ENCODE data around the gene NTSR1. TPM values are rescaled to one million over a fixed set of nuclear protein-coding genes. Genes with fewer than 3 reads are reported as not detected.
A peak's percentile ranks its signal among the peaks of the same experiment; 100 is the strongest.

Gene NTSR1
- total RNA-seq, 2 experiments from 2014 or later = 0.55 to 0.56 TPM

DNA sequence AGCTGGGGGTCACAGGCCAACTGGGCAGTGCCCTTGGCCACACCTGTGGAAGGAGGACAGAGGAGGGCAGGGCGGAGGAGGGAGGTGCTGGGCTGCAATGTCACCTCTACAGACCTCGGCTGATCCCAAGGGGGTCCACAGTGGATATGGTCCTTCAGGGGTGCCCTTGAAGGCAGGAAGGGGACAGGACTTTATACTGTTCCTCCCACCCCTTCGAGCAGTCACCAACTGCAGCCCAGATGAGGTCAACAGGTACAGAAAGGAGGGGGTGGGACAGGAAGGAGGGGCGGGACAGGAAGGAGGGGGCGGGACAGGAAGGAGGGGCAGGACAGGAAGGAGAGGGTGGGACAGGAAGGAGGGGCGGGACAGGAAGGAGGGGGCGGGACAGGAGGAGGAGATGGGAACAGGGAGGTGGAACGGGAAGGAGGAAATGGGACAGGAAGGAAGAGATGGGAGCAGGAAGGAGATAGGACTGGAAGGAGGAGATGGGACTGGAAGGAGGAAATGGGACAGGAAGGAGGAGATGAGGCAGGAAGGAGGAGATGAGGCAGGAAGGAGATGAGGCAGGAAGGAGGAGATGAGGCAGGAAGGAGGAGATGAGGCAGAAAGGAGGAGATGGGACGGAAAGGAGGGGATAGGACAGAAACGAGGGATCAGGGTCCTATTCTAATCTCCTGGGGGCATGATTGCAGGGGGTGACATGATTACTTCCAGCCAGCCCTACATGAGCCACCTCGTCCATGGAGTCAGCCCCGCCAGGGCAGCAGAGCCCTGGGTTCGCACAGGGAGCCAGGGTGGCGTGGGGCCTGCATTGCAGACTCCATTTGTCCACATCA lies 68.3 kb downstream of the NTSR1 start:
- peaks cover 59% of the 10 kb centered on the region for H3K4me1 ChIP-seq (ENCODE audit: insufficient read depth, low read length)
- H3K4me1 Mint-ChIP-seq (ENCODE audit: low read depth) = peaks cover 58% of the 10 kb centered on the region
- POLR2A ChIA-PET = interaction anchor here (0.7 to 1.8 kb wide), 2 partner anchors 17 to 37 kb away, joined by 4 to 11 read pairs; no protein-coding TSS in a partner anchor

DNA sequence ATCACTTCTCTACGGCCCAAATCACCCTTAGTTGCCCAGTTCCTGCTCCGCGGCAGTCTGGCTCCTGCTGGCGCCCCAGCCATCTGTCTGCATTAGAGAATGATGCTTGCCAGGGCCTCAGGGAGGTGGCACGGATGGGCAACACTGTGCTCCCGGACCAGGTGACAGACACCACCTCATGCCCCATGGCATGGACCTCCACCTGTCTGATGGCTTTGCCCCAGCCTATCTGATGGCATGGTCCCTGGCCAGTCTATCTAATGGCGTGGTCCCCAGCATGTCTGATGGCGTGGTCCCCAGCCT lies 68.8 kb downstream of the NTSR1 start:
- Histone ChIP-seq H3K36me3 (ENCODE audit: insufficient read depth, low read length) (no peaks in the 10 kb centered on the region), H3K4me3 (ENCODE audit: low read length) (no peak overlapping the region), H3K27me3 (ENCODE audit: control insufficient read depth in 1 of 2, insufficient read depth in 2 of 2, low read length in 2 of 2) (no peaks in the 10 kb centered on the region), H3K9me3 (ENCODE audit: control insufficient read depth in 1 of 2, insufficient read depth in 1 of 2, low read length in 2 of 2) (peaks cover 0 to 9% of the 10 kb centered on the region in 2 experiments), H3K4me1 (ENCODE audit: insufficient read depth, low read length) (peaks cover 54% of the 10 kb centered on the region), H3K27ac (ENCODE audit: low read depth in 1 of 2, low read length in 2 of 2) (peak overlapping the region; percentile 7 to 18)
- Mint-ChIP-seq H3K27ac (peak overlapping the region; percentile 92), H3K36me3 (ENCODE audit: low read depth) (no peaks in the 10 kb centered on the region), H3K27me3 (no peaks in the 10 kb centered on the region), H3K4me3 (no peak overlapping the region), H3K9me3 (no peaks in the 10 kb centered on the region), H3K4me1 (ENCODE audit: low read depth) (peaks cover 56% of the 10 kb centered on the region)
- TF ChIP-seq, protein P1, sequence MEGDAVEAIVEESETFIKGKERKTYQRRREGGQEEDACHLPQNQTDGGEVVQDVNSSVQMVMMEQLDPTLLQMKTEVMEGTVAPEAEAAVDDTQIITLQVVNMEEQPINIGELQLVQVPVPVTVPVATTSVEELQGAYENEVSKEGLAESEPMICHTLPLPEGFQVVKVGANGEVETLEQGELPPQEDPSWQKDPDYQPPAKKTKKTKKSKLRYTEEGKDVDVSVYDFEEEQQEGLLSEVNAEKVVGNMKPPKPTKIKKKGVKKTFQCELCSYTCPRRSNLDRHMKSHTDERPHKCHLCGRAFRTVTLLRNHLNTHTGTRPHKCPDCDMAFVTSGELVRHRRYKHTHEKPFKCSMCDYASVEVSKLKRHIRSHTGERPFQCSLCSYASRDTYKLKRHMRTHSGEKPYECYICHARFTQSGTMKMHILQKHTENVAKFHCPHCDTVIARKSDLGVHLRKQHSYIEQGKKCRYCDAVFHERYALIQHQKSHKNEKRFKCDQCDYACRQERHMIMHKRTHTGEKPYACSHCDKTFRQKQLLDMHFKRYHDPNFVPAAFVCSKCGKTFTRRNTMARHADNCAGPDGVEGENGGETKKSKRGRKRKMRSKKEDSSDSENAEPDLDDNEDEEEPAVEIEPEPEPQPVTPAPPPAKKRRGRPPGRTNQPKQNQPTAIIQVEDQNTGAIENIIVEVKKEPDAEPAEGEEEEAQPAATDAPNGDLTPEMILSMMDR (IDR thresholded peaks at IDR 0.05) = no peak
- ATAC-seq (ENCODE audit: poor library complexity) (no peak), DNase-seq (no peak)
- intact Hi-C loops (cut with DNase I, micrococcal nuclease) = loop anchor here (1.0 to 2.0 kb wide), 3 partner anchors 16 to 37 kb away; no protein-coding TSS in a partner anchor
- POLR2A ChIA-PET = no interaction called here
- CTCF ChIA-PET = no interaction called here

More for the DNA sequence above, 68.3 kb downstream of the NTSR1 start:
- TF ChIP-seq, protein P1 (IDR thresholded peaks at IDR 0.05) = no peak
- H3K36me3 ChIP-seq (ENCODE audit: insufficient read depth, low read length) = no peaks in the 10 kb centered on the region
- CTCF ChIA-PET = no interaction called here
- no peaks in the 10 kb centered on the region for H3K27me3 ChIP-seq (ENCODE audit: control insufficient read depth in 1 of 2, insufficient read depth in 2 of 2, low read length in 2 of 2)
- H3K36me3 Mint-ChIP-seq (ENCODE audit: low read depth) = no peaks in the 10 kb centered on the region
- peak; percentile 29 to 89 (median 66) for DNase-seq
- peaks cover 0 to 9% of the 10 kb centered on the region in 2 experiments for H3K9me3 ChIP-seq (ENCODE audit: control insufficient read depth in 1 of 2, insufficient read depth in 1 of 2, low read length in 2 of 2)
- H3K27ac ChIP-seq (ENCODE audit: low read depth in 1 of 2, low read length in 2 of 2) = peak overlapping the region; percentile 77 to 89
- peak overlapping the region; percentile 92 for H3K27ac Mint-ChIP-seq
- intact Hi-C loops (cut with DNase I, micrococcal nuclease) = loop anchor here (1.0 to 2.0 kb wide), 3 partner anchors 16 to 36 kb away; no protein-coding TSS in a partner anchor
- H3K27me3 Mint-ChIP-seq = no peaks in the 10 kb centered on the region
- H3K4me3 ChIP-seq (ENCODE audit: low read length) = peak overlapping the region; percentile 23
- peak overlapping the region; percentile 74 for H3K4me3 Mint-ChIP-seq
- no peaks in the 10 kb centered on the region for H3K9me3 Mint-ChIP-seq
- peak; percentile 82 for ATAC-seq (ENCODE audit: poor library complexity)

- Histone ChIP-seq H3K27me3 (ENCODE audit: control insufficient read depth in 1 of 2, insufficient read depth in 2 of 2, low read length in 2 of 2) (no peaks in the 10 kb centered on the region), H3K4me3 (ENCODE audit: low read length) (no peak overlapping the region), H3K27ac (ENCODE audit: low read depth in 1 of 2, low read length in 2 of 2) (no peak overlapping the region), H3K36me3 (ENCODE audit: insufficient read depth, low read length) (no peaks in the 10 kb centered on the region), H3K4me1 (ENCODE audit: insufficient read depth, low read length) (peaks cover 53% of the 10 kb centered on the region), H3K9me3 (ENCODE audit: control insufficient read depth in 1 of 2, insufficient read depth in 1 of 2, low read length in 2 of 2) (peaks cover 0 to 9% of the 10 kb centered on the region in 2 experiments)
- Mint-ChIP-seq H3K27ac (peak overlapping the region; percentile 24), H3K4me1 (ENCODE audit: low read depth) (peaks cover 56% of the 10 kb centered on the region), H3K4me3 (no peak overlapping the region), H3K36me3 (ENCODE audit: low read depth) (no peaks in the 10 kb centered on the region), H3K27me3 (no peaks in the 10 kb centered on the region), H3K9me3 (no peaks in the 10 kb centered on the region)
- no peak for DNase-seq
- POLR2A ChIA-PET = no interaction called here
- CTCF ChIA-PET = no interaction called here
- TF ChIP-seq, protein P1 (IDR thresholded peaks at IDR 0.05) = no peak
- no peak for ATAC-seq (ENCODE audit: poor library complexity)
- intact Hi-C loops (cut with DNase I, micrococcal nuclease) = no loop called here
Measured at GRCh38 chr20:62778058-62778457, 69.4 kb downstream of the NTSR1 start.

All from CD4-positive, alpha-beta T cell (primary cell).